Stomach (tissue), 4 donors: ENCODE measurements around the gene GABRB2.

Source experiments
- CTCF ChIP-seq, 7 experiments: fragments of 450-650 bp in 4 of 7; fragments of 200-600 bp in 3 of 7; sonication (generic) in 3 of 7; IDR thresholded peaks; one replicate each; pipeline ENCODE4 v1.5.1; 2016 to 2019; ENCODE audit warnings: antibody characterized with exemption in 7 of 7, control low read depth in 2 of 7, mild to moderate bottlenecking in 1 of 7
- EP300 ChIP-seq: sonication (generic); formaldehyde crosslinking; IDR thresholded peaks from one replicate; pipeline ENCODE4 v1.6.1; 2017; ENCODE audit warnings: antibody characterized with exemption
- POLR2A ChIP-seq, 4 donors: fragments of 450-650 bp; IDR thresholded peaks; one replicate each; pipeline ENCODE4 v1.6.1; 2016; ENCODE audit warnings: antibody characterized with exemption in 4 of 4, control low read depth in 2 of 4, mild to moderate bottlenecking in 1 of 4, moderate library complexity in 1 of 4

- no peak for TF ChIP-seq POLR2A (IDR thresholded peaks at IDR 0.05)
- TF ChIP-seq CTCF (IDR thresholded peaks at IDR 0.05) = no peak
- no peak for TF ChIP-seq EP300
Measured at GRCh38 chr5:161373345-161373707, 173.2 kb downstream of the GABRB2 start.
